Gastroesophageal sphincter (tissue), 4 donors: Measurements from ENCODE around the gene CCR7. TPM values are rescaled to one million over a fixed set of nuclear protein-coding genes. Genes with fewer than 3 reads are reported as not detected.

Experiments
- ATAC-seq: fragments of 150-250 bp; one replicate; pipeline ENCODE4 v1.9.1; 2016; ENCODE audit warnings: mild to moderate bottlenecking, moderate library complexity
- H3K27ac ChIP-seq, 4 donors: fragments of 200-600 bp; sonication (generic) in 3 of 4; 1 replicate in 3 of 4; 2 replicates in 1 of 4; pipeline ENCODE4 v1.5.1; 2016 to 2019
- H3K27me3 ChIP-seq: fragments of 200-600 bp; sonication (generic); one replicate; pipeline ENCODE4 v1.5.1; 2019
- H3K36me3 ChIP-seq, 2 donors: fragments of 200-600 bp; sonication (generic); one replicate each; pipeline ENCODE4 v1.5.1; 2019; ENCODE audit warnings: control low read depth in 1 of 2
- H3K4me1 ChIP-seq, 3 donors: fragments of 200-600 bp; sonication (generic); 1 replicate in 2 of 3; 2 replicates in 1 of 3; pipeline ENCODE4 v1.5.1; 2016 to 2019; ENCODE audit warnings: control low read depth in 2 of 3
- H3K4me3 ChIP-seq, 2 donors: fragments of 200-600 bp; sonication (generic); one replicate each; pipeline ENCODE4 v1.5.1; 2019; ENCODE audit warnings: mild to moderate bottlenecking in 1 of 2, moderate library complexity in 1 of 2
- H3K9me3 ChIP-seq, 3 donors: fragments of 200-600 bp; sonication (generic); one replicate each; pipeline ENCODE4 v1.5.1; 2017 to 2019; ENCODE audit warnings: control low read depth in 2 of 3
- CTCF ChIP-seq, 4 experiments: fragments of 200-600 bp in 2 of 4; fragments of 450-650 bp in 2 of 4; sonication (generic) in 1 of 4; IDR thresholded peaks; one replicate each; pipeline ENCODE4 v1.5.1; 2017 to 2019; ENCODE audit warnings: antibody characterized with exemption in 4 of 4, mild to moderate bottlenecking in 2 of 4, moderate library complexity in 2 of 4
- EP300 ChIP-seq: sonication (generic); formaldehyde crosslinking; IDR thresholded peaks from one replicate; pipeline ENCODE4 v1.6.1; 2017; ENCODE audit warnings: antibody characterized with exemption, mild to moderate bottlenecking
- POLR2A ChIP-seq, 2 donors: fragments of 450-650 bp; IDR thresholded peaks; one replicate each; pipeline ENCODE4 v1.6.1; 2017; ENCODE audit warnings: antibody characterized with exemption in 2 of 2, mild to moderate bottlenecking in 2 of 2, moderate library complexity in 1 of 2
- POLR2AphosphoS5 ChIP-seq: sonication (generic); formaldehyde crosslinking; IDR thresholded peaks from one replicate; pipeline ENCODE4 v1.6.1; 2017; ENCODE audit warnings: antibody characterized with exemption
- WGBS, 2 donors: methylation state at CpG; one replicate each; pipeline ENCODE4 v1.1.5; 2018; ENCODE audit warnings: low coverage in 1 of 2; 5-methylcytosine and 5-hydroxymethylcytosine counted together
- total RNA-seq, 4 donors: library from RNA; depleted of rRNA; stranded (reverse); fragments of >200 nt; gene quantifications; one replicate each; pipeline ENCODE4 v1.1.0, GENCODE V29; 2016

The CCR7 gene
- total RNA-seq, 4 donors from 2014 or later = 0.15 to 2.2 (median 0.35) TPM; not detected in 1

GRCh38 chr17:40558300-40558889 is 6.9 kb downstream of the CCR7 start:
- WGBS, 2 donors = 61% methylated on average over 7 of the region's 9 CpGs; no CpG with 5 or more reads in 1 of the 2 donors
- H3K27me3 ChIP-seq = no peaks in the 10 kb centered on the region
- no peaks in the 10 kb centered on the region for H3K9me3 ChIP-seq
- no peak overlapping the region for H3K4me3 ChIP-seq
- no peaks in the 10 kb centered on the region for H3K36me3 ChIP-seq
- peaks cover 0 to 64% (median 14%) of the 10 kb centered on the region in 3 donors for H3K4me1 ChIP-seq
- ATAC-seq = no peak
- peak overlapping the region in 3 of 4 donors; percentile 4 to 70 (median 64) for H3K27ac ChIP-seq
- TF ChIP-seq EP300 (no peak), POLR2A (IDR thresholded peaks at IDR 0.05) (no peak), POLR2AphosphoS5 (no peak), CTCF (IDR thresholded peaks at IDR 0.05) (no peak)

GRCh38 chr17:40557531-40558299 is 7.6 kb downstream of the CCR7 start:
- H3K4me1 ChIP-seq = peaks cover 0 to 71% (median 20%) of the 10 kb centered on the region in 3 donors
- TF ChIP-seq EP300 (no peak), POLR2AphosphoS5 (no peak), POLR2A (IDR thresholded peaks at IDR 0.05) (no peak), CTCF (IDR thresholded peaks at IDR 0.05) (no peak)
- 38 to 61% methylated on average over 3 to 6 of the region's 6 CpGs for WGBS, 2 donors
- H3K4me3 ChIP-seq = no peak overlapping the region
- H3K9me3 ChIP-seq = no peaks in the 10 kb centered on the region
- H3K27ac ChIP-seq = peak overlapping the region in 2 of 4 donors; percentile 64 to 70
- no peak for ATAC-seq
- H3K27me3 ChIP-seq = no peaks in the 10 kb centered on the region
- H3K36me3 ChIP-seq = no peaks in the 10 kb centered on the region

- peak overlapping the region in 3 of 4 donors; percentile 32 to 70 (median 64) for H3K27ac ChIP-seq
- no peaks in the 10 kb centered on the region for H3K27me3 ChIP-seq
- H3K9me3 ChIP-seq = no peaks in the 10 kb centered on the region
- peak overlapping the region in 1 of 2 donors; percentile 6 for H3K4me3 ChIP-seq
- no peak for ATAC-seq
- TF ChIP-seq POLR2AphosphoS5 (no peak), CTCF (IDR thresholded peaks at IDR 0.05) (no peak), POLR2A (IDR thresholded peaks at IDR 0.05) (no peak), EP300 (no peak)
- H3K36me3 ChIP-seq = no peaks in the 10 kb centered on the region
- H3K4me1 ChIP-seq = peaks cover 0 to 79% (median 24%) of the 10 kb centered on the region in 3 donors
- 56% methylated on average over 7 of the region's 16 CpGs; no CpG with 5 or more reads in 1 of the 2 donors for WGBS, 2 donors
Measured at GRCh38 chr17:40556884-40557414, 8.3 kb downstream of the CCR7 start.

- Histone ChIP-seq H3K36me3 (no peaks in the 10 kb centered on the region), H3K27ac (peak overlapping the region in 3 of 4 donors; percentile 32 to 70 (median 64)), H3K4me1 (peaks cover 0 to 86% (median 29%) of the 10 kb centered on the region in 3 donors), H3K27me3 (no peaks in the 10 kb centered on the region), H3K9me3 (no peaks in the 10 kb centered on the region), H3K4me3 (no peak overlapping the region)
- no peak for ATAC-seq
- TF ChIP-seq EP300 (no peak), CTCF (IDR thresholded peaks at IDR 0.05) (no peak), POLR2AphosphoS5 (no peak), POLR2A (IDR thresholded peaks at IDR 0.05) (no peak)
- WGBS, 2 donors = 73% methylated on average over 1 of the region's 1 CpG; no CpG with 5 or more reads in 1 of the 2 donors
Measured at GRCh38 chr17:40556198-40556661, 9.0 kb downstream of the CCR7 start.
